HG03139 (cell line): Measurements from ENCODE around the gene CSNK1E.

Experiments
- ATAC-seq: cut with Tn5 transposase; IDR thresholded peaks from one replicate; pipeline ENCODE4 v1.9.1; 2021; ENCODE audit not compliant: unreplicated experiment

Gene CSNK1E

GRCh38 chr22:38335077-38335476 lies 17.8 kb upstream of the CSNK1E start:
- no peak for ATAC-seq

GRCh38 chr22:38327805-38328204 lies 10.6 kb upstream of the CSNK1E start:
- ATAC-seq = no peak

- ATAC-seq = no peak
These were observed 10.2 kb upstream of the CSNK1E start for GRCh38 chr22:38327396-38327795.

GRCh38 chr22:38325587-38325986 lies 8.4 kb upstream of the CSNK1E start:
- ATAC-seq = no peak

- ATAC-seq = no peak
These were observed 3.6 kb upstream of the CSNK1E start for GRCh38 chr22:38320605-38321402.

GRCh38 chr22:38318792-38319773 lies 1.9 kb upstream of the CSNK1E start:
- ATAC-seq = no peak

- no peak for ATAC-seq
These were observed 922 bp upstream of the CSNK1E start for GRCh38 chr22:38317995-38318715.

- no peak for ATAC-seq
These were observed 690 bp downstream of the CSNK1E start for GRCh38 chr22:38316364-38317121.

- no peak for ATAC-seq
These were observed 1.3 kb downstream of the CSNK1E start for GRCh38 chr22:38315823-38316363.

GRCh38 chr22:38314933-38315822 lies 2.1 kb downstream of the CSNK1E start:
- no peak for ATAC-seq

GRCh38 chr22:38314051-38314932 lies 2.9 kb downstream of the CSNK1E start:
- no peak for ATAC-seq

- ATAC-seq = no peak
These were observed 3.8 kb downstream of the CSNK1E start for GRCh38 chr22:38313384-38313955.

- ATAC-seq = no peak
These were observed 4.9 kb downstream of the CSNK1E start for GRCh38 chr22:38312261-38312800.

GRCh38 chr22:38311323-38311620 lies 6.0 kb downstream of the CSNK1E start:
- no peak for ATAC-seq

GRCh38 chr22:38310518-38311322 lies 6.5 kb downstream of the CSNK1E start:
- no peak for ATAC-seq

- ATAC-seq = no peak
These were observed 7.4 kb downstream of the CSNK1E start for GRCh38 chr22:38309614-38310517.
